Gastrocnemius medialis (tissue), 4 donors: ENCODE results near the gene COQ2.

Experiments
- POLR2A ChIP-seq, 2 donors: fragments of 450-650 bp; IDR thresholded peaks; one replicate each; pipeline ENCODE4 v1.6.1; 2017; ENCODE audit warnings: antibody characterized with exemption in 2 of 2, mild to moderate bottlenecking in 2 of 2, moderate library complexity in 2 of 2
- TF ChIP-seq, protein P1 (sequence below), 5 experiments: fragments of 450-650 bp in 3 of 5; fragments of 200-600 bp in 2 of 5; sonication (generic) in 2 of 5; IDR thresholded peaks in 4 of 5; conservative IDR thresholded peaks in 1 of 5; 1 replicate in 4 of 5; 2 replicates in 1 of 5; pipeline ENCODE4 v1.5.1; 2016 to 2019; ENCODE audit warnings: antibody characterized with exemption in 5 of 5, mild to moderate bottlenecking in 3 of 5, moderate library complexity in 3 of 5

DNA sequence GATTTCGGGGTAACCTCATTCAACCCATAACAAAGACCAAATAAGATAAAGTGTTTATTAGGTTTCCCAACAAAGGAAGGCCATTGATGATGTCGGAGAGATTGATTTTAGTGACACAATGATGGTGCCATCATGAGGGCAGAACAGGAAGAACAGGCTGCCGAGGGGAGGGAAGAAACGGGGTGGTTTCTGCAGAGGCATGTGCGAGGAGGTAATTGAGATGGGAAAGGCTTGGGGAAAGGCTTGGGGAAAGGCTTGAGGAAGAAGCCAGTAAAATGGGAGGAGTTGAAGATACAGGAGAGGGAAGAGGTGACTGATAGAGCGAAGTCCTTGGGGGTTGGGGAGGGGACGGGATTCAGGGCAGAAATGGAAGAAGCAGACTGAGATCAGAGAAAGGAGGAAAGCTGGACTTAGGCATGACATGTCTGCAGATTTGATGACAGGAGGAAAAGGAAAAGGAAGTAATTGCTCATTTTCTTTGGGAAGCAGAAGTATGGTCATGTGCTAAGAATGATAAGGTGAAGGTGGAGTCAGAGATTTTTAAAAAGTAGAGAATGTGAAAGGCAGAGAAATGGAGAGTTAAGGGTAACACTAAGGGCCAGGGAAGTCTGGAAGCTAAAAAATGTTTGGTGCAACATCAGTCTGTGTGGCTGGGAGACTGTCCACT lies 44.1 kb upstream of the COQ2 start:
- TF ChIP-seq POLR2A (IDR thresholded peaks at IDR 0.05): no peak
- TF ChIP-seq, protein P1, sequence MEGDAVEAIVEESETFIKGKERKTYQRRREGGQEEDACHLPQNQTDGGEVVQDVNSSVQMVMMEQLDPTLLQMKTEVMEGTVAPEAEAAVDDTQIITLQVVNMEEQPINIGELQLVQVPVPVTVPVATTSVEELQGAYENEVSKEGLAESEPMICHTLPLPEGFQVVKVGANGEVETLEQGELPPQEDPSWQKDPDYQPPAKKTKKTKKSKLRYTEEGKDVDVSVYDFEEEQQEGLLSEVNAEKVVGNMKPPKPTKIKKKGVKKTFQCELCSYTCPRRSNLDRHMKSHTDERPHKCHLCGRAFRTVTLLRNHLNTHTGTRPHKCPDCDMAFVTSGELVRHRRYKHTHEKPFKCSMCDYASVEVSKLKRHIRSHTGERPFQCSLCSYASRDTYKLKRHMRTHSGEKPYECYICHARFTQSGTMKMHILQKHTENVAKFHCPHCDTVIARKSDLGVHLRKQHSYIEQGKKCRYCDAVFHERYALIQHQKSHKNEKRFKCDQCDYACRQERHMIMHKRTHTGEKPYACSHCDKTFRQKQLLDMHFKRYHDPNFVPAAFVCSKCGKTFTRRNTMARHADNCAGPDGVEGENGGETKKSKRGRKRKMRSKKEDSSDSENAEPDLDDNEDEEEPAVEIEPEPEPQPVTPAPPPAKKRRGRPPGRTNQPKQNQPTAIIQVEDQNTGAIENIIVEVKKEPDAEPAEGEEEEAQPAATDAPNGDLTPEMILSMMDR (IDR thresholded peaks at IDR 0.05 in 4 of 5, conservative IDR thresholded peaks at IDR 0.05 in 1 of 5): no peak
